ENCODE data around the gene CACNA2D3. TPM values are rescaled to one million over a fixed set of nuclear protein-coding genes. Genes with fewer than 3 reads are reported as not detected.

Gene CACNA2D3
- total RNA-seq, 1 donor from 2014 or later = 17.2 TPM

- Histone ChIP-seq H3K36me3 (no peaks in the 10 kb centered on the region), H3K4me3 (no peak overlapping the region), H3K4me1 (no peaks in the 10 kb centered on the region), H3K27me3 (no peaks in the 10 kb centered on the region), H3K27ac (no peak overlapping the region), H3K9me3 (no peaks in the 10 kb centered on the region)
- TF ChIP-seq, protein P1, sequence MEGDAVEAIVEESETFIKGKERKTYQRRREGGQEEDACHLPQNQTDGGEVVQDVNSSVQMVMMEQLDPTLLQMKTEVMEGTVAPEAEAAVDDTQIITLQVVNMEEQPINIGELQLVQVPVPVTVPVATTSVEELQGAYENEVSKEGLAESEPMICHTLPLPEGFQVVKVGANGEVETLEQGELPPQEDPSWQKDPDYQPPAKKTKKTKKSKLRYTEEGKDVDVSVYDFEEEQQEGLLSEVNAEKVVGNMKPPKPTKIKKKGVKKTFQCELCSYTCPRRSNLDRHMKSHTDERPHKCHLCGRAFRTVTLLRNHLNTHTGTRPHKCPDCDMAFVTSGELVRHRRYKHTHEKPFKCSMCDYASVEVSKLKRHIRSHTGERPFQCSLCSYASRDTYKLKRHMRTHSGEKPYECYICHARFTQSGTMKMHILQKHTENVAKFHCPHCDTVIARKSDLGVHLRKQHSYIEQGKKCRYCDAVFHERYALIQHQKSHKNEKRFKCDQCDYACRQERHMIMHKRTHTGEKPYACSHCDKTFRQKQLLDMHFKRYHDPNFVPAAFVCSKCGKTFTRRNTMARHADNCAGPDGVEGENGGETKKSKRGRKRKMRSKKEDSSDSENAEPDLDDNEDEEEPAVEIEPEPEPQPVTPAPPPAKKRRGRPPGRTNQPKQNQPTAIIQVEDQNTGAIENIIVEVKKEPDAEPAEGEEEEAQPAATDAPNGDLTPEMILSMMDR (IDR thresholded peaks at IDR 0.05) = no peak
- no peak for TF ChIP-seq POLR2AphosphoS5 (IDR thresholded peaks at IDR 0.05; ENCODE audit: insufficient read depth in 1 of 2, low read depth in 1 of 2)
- no peak for TF ChIP-seq POLR2A (IDR thresholded peaks at IDR 0.05)
- no peak for DNase-seq (ENCODE audit: extremely low spot score in 2 of 2)
- intact Hi-C loops (cut with DNase I) = no loop called here
Observed at GRCh38 chr3:54312156-54312899, 190.0 kb downstream of the CACNA2D3 start.

GRCh38 chr3:54313418-54313817 lies 191.1 kb downstream of the CACNA2D3 start:
- intact Hi-C loops (cut with DNase I) = no loop called here
- Histone ChIP-seq H3K36me3 (no peaks in the 10 kb centered on the region), H3K27me3 (no peaks in the 10 kb centered on the region), H3K9me3 (no peaks in the 10 kb centered on the region), H3K4me3 (no peak overlapping the region), H3K4me1 (no peaks in the 10 kb centered on the region), H3K27ac (no peak overlapping the region)
- TF ChIP-seq POLR2AphosphoS5 (IDR thresholded peaks at IDR 0.05; ENCODE audit: insufficient read depth in 1 of 2, low read depth in 1 of 2) = no peak
- TF ChIP-seq POLR2A (IDR thresholded peaks at IDR 0.05) = no peak
- TF ChIP-seq, protein P1 (IDR thresholded peaks at IDR 0.05) = no peak
- DNase-seq (ENCODE audit: extremely low spot score in 2 of 2) = no peak

DNA sequence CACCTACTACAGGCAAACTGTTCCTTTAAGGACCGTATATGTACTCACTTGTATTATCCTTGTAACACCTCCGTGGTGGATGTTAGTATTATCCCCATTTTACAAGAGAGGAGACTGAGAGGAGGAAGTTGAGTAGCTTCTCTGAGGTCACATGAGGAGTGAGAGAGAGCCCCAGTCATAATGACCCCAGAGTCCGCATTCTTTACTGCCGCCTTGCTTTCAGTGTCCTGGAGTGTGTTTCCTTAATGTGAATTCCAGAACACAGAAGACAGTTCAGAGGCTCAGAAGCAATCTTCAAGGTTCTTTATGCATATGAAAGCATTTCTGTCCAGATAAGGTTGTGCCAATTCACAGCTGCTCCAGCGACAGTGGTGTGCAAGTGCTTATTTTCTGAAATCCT lies 199.2 kb downstream of the CACNA2D3 start:
- H3K4me1 ChIP-seq = no peaks in the 10 kb centered on the region
- no peaks in the 10 kb centered on the region for H3K36me3 ChIP-seq
- no peak for DNase-seq (ENCODE audit: extremely low spot score in 2 of 2)
- H3K27ac ChIP-seq = no peak overlapping the region
- intact Hi-C loops (cut with DNase I) = no loop called here
- H3K27me3 ChIP-seq = no peaks in the 10 kb centered on the region
- H3K4me3 ChIP-seq = no peak overlapping the region
- no peaks in the 10 kb centered on the region for H3K9me3 ChIP-seq
- TF ChIP-seq POLR2A (IDR thresholded peaks at IDR 0.05) (no peak), POLR2AphosphoS5 (IDR thresholded peaks at IDR 0.05; ENCODE audit: insufficient read depth in 1 of 2, low read depth in 1 of 2) (no peak)
- TF ChIP-seq, protein P1 (IDR thresholded peaks at IDR 0.05) = no peak

DNA sequence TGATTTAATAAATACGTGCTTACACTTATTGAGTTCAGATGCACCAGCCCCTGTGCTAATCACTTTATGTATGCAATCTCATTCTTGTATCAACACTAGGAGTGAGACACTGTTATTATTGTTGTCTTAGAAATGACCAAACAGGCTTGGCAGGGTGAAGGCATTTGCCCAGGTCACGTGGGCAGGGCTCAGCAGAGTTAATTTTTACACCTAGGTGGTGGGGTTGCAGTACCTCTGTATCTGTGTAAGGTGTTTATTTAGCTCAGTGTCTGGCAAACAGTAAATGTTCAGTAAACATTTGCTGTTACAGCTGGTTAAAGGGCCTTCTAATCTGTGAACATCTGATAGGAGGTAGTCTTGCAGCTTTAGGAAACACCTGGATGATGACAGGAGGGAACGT lies 200.0 kb downstream of the CACNA2D3 start:
- Histone ChIP-seq H3K27ac (no peak overlapping the region), H3K4me1 (no peaks in the 10 kb centered on the region), H3K4me3 (no peak overlapping the region), H3K9me3 (no peaks in the 10 kb centered on the region), H3K36me3 (no peaks in the 10 kb centered on the region), H3K27me3 (no peaks in the 10 kb centered on the region)
- intact Hi-C loops (cut with DNase I) = no loop called here
- no peak for TF ChIP-seq POLR2AphosphoS5 (IDR thresholded peaks at IDR 0.05; ENCODE audit: insufficient read depth in 1 of 2, low read depth in 1 of 2)
- no peak for DNase-seq (ENCODE audit: extremely low spot score in 2 of 2)

DNA sequence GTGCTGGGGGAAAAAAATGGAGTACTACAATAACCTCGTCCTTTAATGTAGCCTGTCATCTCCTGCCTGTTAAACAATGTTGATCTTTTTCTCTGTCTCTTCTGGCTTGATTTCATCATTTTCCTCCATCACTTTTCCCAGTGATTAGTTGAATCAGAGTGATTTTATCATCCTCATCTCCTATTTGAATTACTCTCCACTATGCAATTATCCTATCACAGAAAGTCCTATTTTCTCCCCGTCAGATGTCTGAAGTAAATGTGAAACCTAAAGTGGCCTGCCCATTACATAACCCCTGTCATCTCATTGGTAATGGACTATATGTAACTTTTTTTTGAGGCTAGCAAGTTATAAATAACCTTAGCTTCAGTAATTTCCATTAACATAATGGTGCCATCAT lies 201.8 kb downstream of the CACNA2D3 start:
- Histone ChIP-seq H3K27me3 (no peaks in the 10 kb centered on the region), H3K36me3 (no peaks in the 10 kb centered on the region), H3K4me3 (no peak overlapping the region), H3K4me1 (no peaks in the 10 kb centered on the region), H3K27ac (no peak overlapping the region), H3K9me3 (no peaks in the 10 kb centered on the region)
- intact Hi-C loops (cut with DNase I) = no loop called here
- TF ChIP-seq, protein P1 (IDR thresholded peaks at IDR 0.05) = no peak
- TF ChIP-seq POLR2AphosphoS5 (IDR thresholded peaks at IDR 0.05; ENCODE audit: insufficient read depth in 1 of 2, low read depth in 1 of 2) (no peak), POLR2A (IDR thresholded peaks at IDR 0.05) (no peak)
- no peak for DNase-seq (ENCODE audit: extremely low spot score in 2 of 2)
